ENCODE data around the gene AGAP1. TPM values are rescaled to one million over a fixed set of nuclear protein-coding genes. Genes with fewer than 3 reads are reported as not detected.

Gene AGAP1
- total RNA-seq, 1 experiment from 2014 or later = 25.8 TPM

DNA sequence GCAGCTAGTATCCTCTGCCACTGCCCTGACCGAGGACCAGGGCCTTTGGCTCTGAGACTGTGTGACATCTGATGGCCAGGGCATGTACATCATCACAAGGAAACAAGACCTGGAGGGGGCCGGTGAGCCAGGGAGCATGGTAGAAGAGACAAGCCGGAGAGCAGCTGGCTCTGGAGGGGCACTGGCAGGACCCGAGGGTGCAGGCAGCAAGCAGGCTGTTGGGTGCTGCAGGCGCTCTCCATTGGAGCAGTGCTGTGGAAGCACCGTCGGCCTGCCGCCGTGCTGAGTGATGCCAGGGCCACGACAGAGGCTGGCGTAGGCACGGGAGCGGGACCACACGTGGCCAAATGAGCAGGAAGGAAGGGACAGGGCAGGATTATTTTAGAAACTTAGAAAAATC lies 339.1 kb downstream of the AGAP1 start:
- DNase-seq = no peak
- H3K79me1 ChIP-seq (ENCODE audit: insufficient read depth, low read depth, low read length, poor library complexity, severe bottlenecking) = no peaks in the 10 kb centered on the region
- H3K18ac ChIP-seq (ENCODE audit: insufficient read length, low read depth, low read length) = no peak overlapping the region
- no peaks in the 10 kb centered on the region for H3K79me2 ChIP-seq (ENCODE audit: insufficient read depth, low read length)
- Mint-ChIP-seq H3K36me3 (ENCODE audit: insufficient read depth in 1 of 3, low read depth in 3 of 3) (peaks cover 0 to 2% (median 1%) of the 10 kb centered on the region in 3 experiments; a peak in 1 of 7 replicates), H3K4me3 (no peak overlapping the region), H3K4me1 (peaks cover 11 to 20% of the 10 kb centered on the region in 2 experiments), H3K27ac (no peak overlapping the region; a peak in 1 of 7 replicates), H3K9me3 (no peaks in the 10 kb centered on the region), H3K27me3 (ENCODE audit: low read depth) (no peaks in the 10 kb centered on the region)
- no peaks in the 10 kb centered on the region for H3K23me2 ChIP-seq (ENCODE audit: insufficient read length, low read depth, low read length, poor library complexity, severe bottlenecking)
- no peak overlapping the region for H4K5ac ChIP-seq (ENCODE audit: insufficient read length, low read depth, low read length)
- H3K4me2 ChIP-seq (ENCODE audit: insufficient read depth, insufficient read length, low read length) = no peak overlapping the region
- H3K23ac ChIP-seq (ENCODE audit: insufficient read length, low read depth, low read length) = no peak overlapping the region
- H4K91ac ChIP-seq (ENCODE audit: insufficient read length, low read depth, low read length) = no peak overlapping the region
- H2BK15ac ChIP-seq (ENCODE audit: low read depth, low read length) = no peak overlapping the region
- no peaks in the 10 kb centered on the region for H3K27me3 ChIP-seq (ENCODE audit: insufficient read depth, low read length)
- no peak overlapping the region for H2BK12ac ChIP-seq (ENCODE audit: insufficient read length, low read depth, low read length)
- H4K20me1 ChIP-seq (ENCODE audit: control insufficient read depth, insufficient read depth, insufficient read length) = no peaks in the 10 kb centered on the region
- no peak overlapping the region for H3K9ac ChIP-seq (ENCODE audit: extremely low read depth, insufficient read length, low read length)
- H3K27ac ChIP-seq (ENCODE audit: insufficient read length, low read depth, low read length) = no peak overlapping the region
- no peak overlapping the region for H3K56ac ChIP-seq (ENCODE audit: insufficient read length, low read depth, low read length)
- TF ChIP-seq, protein P1, sequence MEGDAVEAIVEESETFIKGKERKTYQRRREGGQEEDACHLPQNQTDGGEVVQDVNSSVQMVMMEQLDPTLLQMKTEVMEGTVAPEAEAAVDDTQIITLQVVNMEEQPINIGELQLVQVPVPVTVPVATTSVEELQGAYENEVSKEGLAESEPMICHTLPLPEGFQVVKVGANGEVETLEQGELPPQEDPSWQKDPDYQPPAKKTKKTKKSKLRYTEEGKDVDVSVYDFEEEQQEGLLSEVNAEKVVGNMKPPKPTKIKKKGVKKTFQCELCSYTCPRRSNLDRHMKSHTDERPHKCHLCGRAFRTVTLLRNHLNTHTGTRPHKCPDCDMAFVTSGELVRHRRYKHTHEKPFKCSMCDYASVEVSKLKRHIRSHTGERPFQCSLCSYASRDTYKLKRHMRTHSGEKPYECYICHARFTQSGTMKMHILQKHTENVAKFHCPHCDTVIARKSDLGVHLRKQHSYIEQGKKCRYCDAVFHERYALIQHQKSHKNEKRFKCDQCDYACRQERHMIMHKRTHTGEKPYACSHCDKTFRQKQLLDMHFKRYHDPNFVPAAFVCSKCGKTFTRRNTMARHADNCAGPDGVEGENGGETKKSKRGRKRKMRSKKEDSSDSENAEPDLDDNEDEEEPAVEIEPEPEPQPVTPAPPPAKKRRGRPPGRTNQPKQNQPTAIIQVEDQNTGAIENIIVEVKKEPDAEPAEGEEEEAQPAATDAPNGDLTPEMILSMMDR (conservative IDR thresholded peaks at IDR 0.05) = no peak
- no peak overlapping the region for H2AK5ac ChIP-seq (ENCODE audit: insufficient read length, low read length)
- no peak overlapping the region for H4K8ac ChIP-seq (replicated peaks; ENCODE audit: insufficient read length, low read depth, low read length)
- H2BK120ac ChIP-seq (ENCODE audit: low read depth, low read length, poor library complexity, severe bottlenecking) = no peak overlapping the region
- no peaks in the 10 kb centered on the region for H3K4me1 ChIP-seq (ENCODE audit: insufficient read depth, low read length)
- WGBS (ENCODE audit: extremely low coverage, insufficient read length, low lambda C conversion rate) = no CpG with 5 or more reads among the region's 14 CpGs
- no peak overlapping the region for H3T11ph ChIP-seq (ENCODE audit: low read length)
- no peak overlapping the region for H2AFZ ChIP-seq (ENCODE audit: low read length)
- H2BK20ac ChIP-seq (ENCODE audit: low read depth, low read length, poor library complexity, severe bottlenecking) = no peak overlapping the region
- no peak overlapping the region for H3K4ac ChIP-seq (ENCODE audit: low read depth, low read length)
- no peaks in the 10 kb centered on the region for H3K9me3 ChIP-seq (ENCODE audit: control insufficient read depth, low read depth, low read length)
- no peak overlapping the region for H2BK5ac ChIP-seq (ENCODE audit: insufficient read length, low read length)
- H3K14ac ChIP-seq (ENCODE audit: insufficient read depth, low read length) = no peak overlapping the region; the same call in 1 of the 2 replicates

Measured in H9 (cell line).